ENCODE results near the gene NOSIP. TPM values are rescaled to one million over a fixed set of nuclear protein-coding genes. Genes with fewer than 3 reads are reported as not detected.

The NOSIP gene
- total RNA-seq, 1 experiment from 2014 or later, result 66.1 TPM

GRCh38 chr19:49594993-49595818 lies 14.8 kb upstream of the NOSIP start:
- POLR2A ChIA-PET, result no interaction called here

More at GRCh38 chr19:49594993-49595818, 14.8 kb upstream of the NOSIP start:
- ATAC-seq (no peak), DNase-seq (ENCODE audit: low read depth, low spot score) (no peak)
- H3K9me3 ChIP-seq (ENCODE audit: control insufficient read depth, insufficient read depth, low read depth, low read length), result no peaks in the 10 kb centered on the region
- CTCF ChIA-PET, result no interaction called here
- peaks cover 8% of the 10 kb centered on the region for H3K4me1 ChIP-seq (ENCODE audit: control insufficient read depth, insufficient read depth, low read length)
- no peak overlapping the region for H3K27ac ChIP-seq (ENCODE audit: low read length)
- H3K4me3 ChIP-seq (ENCODE audit: low read depth in 2 of 2, low read length in 2 of 2), result no peak overlapping the region
- no peaks in the 10 kb centered on the region for H3K27me3 ChIP-seq (ENCODE audit: control insufficient read depth, insufficient read depth, low read length)
- in situ Hi-C loops (cut with HindIII; ENCODE audit: low pct_unique_long_range_greater_than_20kb, low sequenced_read_pairs), result no loop called here
- peaks cover 4% of the 10 kb centered on the region; the same call in 1 of the 2 replicates for H3K36me3 ChIP-seq (ENCODE audit: control insufficient read depth, insufficient read depth, low read length)
- TF ChIP-seq POLR2AphosphoS5 (IDR thresholded peaks at IDR 0.05; ENCODE audit: low read depth, low read length), result no peak
- no peak for TF ChIP-seq TCF7L2 (IDR thresholded peaks at IDR 0.05; ENCODE audit: low read depth, low read length)
- no peak for TF ChIP-seq SIN3A (IDR thresholded peaks at IDR 0.05; ENCODE audit: borderline replicate concordance, insufficient read depth, low read depth, low read length)
- no peak for TF ChIP-seq REST (IDR thresholded peaks at IDR 0.05; ENCODE audit: insufficient read depth in 1 of 2, low read depth in 2 of 2, low read length in 1 of 2)
- no peak for TF ChIP-seq CTCF (IDR thresholded peaks at IDR 0.05)
- intact Hi-C loops (cut with micrococcal nuclease; ENCODE audit: unreplicated experiment), result no loop called here
- no TSS peak for BruUV-seq (replicated peaks)
